CD14-positive monocyte (primary cell): ENCODE data around the gene CAMTA1. TPM values are rescaled to one million over a fixed set of nuclear protein-coding genes. Genes with fewer than 3 reads are reported as not detected.

ENCODE experiments used
- DNase-seq, 3 donors: peaks; one replicate each; pipeline ENCODE4 v3.0.0-alpha.2; 2011 to 2022
- H2AFZ ChIP-seq: 2 replicates; pipeline ENCODE4 v1.6.0; 2012; ENCODE audit warnings: mild to moderate bottlenecking, low read depth, low read length, inconsistent platforms; ENCODE audit not compliant: insufficient read depth, poor library complexity, severe bottlenecking
- H3K27ac ChIP-seq, 2 donors: 1 replicate in 1 of 2; 2 replicates in 1 of 2; pipeline ENCODE4 v1.5.1; 2012 to 2013; ENCODE audit warnings: low read length in 2 of 2, control low read depth in 1 of 2, inconsistent platforms in 1 of 2, low read depth in 1 of 2, mild to moderate bottlenecking in 1 of 2
- H3K27me3 ChIP-seq, 2 donors: one replicate each; pipeline versions ENCODE4 v1.6.0 to v1.6.1; 2011 to 2013; ENCODE audit warnings: low read length in 2 of 2; ENCODE audit not compliant: control insufficient read depth in 2 of 2, insufficient read depth in 2 of 2
- H3K36me3 ChIP-seq, 2 donors: replicated peaks in 1 of 2; 1 replicate in 1 of 2; 2 replicates in 1 of 2; pipeline versions ENCODE4 v1.5.1 to v1.6.1; 2012 to 2013; ENCODE audit warnings: low read length in 2 of 2, control low read depth in 1 of 2, inconsistent platforms in 1 of 2, mild to moderate bottlenecking in 1 of 2; ENCODE audit not compliant: insufficient read depth in 2 of 2, control insufficient read depth in 1 of 2
- H3K4me1 ChIP-seq, 2 donors: 1 replicate in 1 of 2; 2 replicates in 1 of 2; pipeline versions ENCODE4 v1.5.1 to v1.6.1; 2012 to 2013; ENCODE audit warnings: low read length in 2 of 2, control low read depth in 1 of 2, inconsistent platforms in 1 of 2, mild to moderate bottlenecking in 1 of 2, moderate library complexity in 1 of 2; ENCODE audit not compliant: insufficient read depth in 2 of 2, control insufficient read depth in 1 of 2
- H3K4me2 ChIP-seq: replicated peaks from 2 replicates; pipeline ENCODE3; 2012; ENCODE audit warnings: low read length, moderate library complexity, mild to moderate bottlenecking; ENCODE audit not compliant: poor library complexity, severe bottlenecking; ENCODE audit errors: extremely low read depth
- H3K4me3 ChIP-seq, 3 experiments: fragments of 200-600 bp in 1 of 3; sonication (generic) in 1 of 3; replicated peaks in 1 of 3; 1 replicate in 2 of 3; 2 replicates in 1 of 3; pipeline ENCODE4 v1.5.1; 2011 to 2013; ENCODE audit warnings: low read length in 3 of 3, mild to moderate bottlenecking in 3 of 3, control low read depth in 2 of 3, low read depth in 2 of 3, inconsistent platforms in 1 of 3, moderate library complexity in 1 of 3
- H3K79me2 ChIP-seq: 2 replicates; pipeline ENCODE4 v1.6.0; 2012; ENCODE audit warnings: mild to moderate bottlenecking, control low read depth, inconsistent platforms, low read length, moderate library complexity; ENCODE audit not compliant: insufficient read depth
- H3K9ac ChIP-seq: 2 replicates; pipeline ENCODE4 v1.6.0; 2017; ENCODE audit warnings: low read length, mild to moderate bottlenecking; ENCODE audit not compliant: insufficient read depth, poor library complexity, severe bottlenecking
- H3K9me3 ChIP-seq, 2 donors: replicated peaks in 1 of 2; 1 replicate in 1 of 2; 2 replicates in 1 of 2; pipeline versions ENCODE4 v1.5.1 to v1.6.1; 2012 to 2013; ENCODE audit warnings: low read length in 2 of 2, control low read depth in 1 of 2; ENCODE audit not compliant: control insufficient read depth in 1 of 2, insufficient read depth in 1 of 2
- H4K20me1 ChIP-seq: 2 replicates; pipeline ENCODE4 v1.6.0; 2012; ENCODE audit warnings: mild to moderate bottlenecking, low read length, control low read depth, moderate library complexity; ENCODE audit not compliant: insufficient read depth
- H3K27ac Mint-ChIP-seq, 7 donors: one replicate each; pipeline ENCODE4 v1.8.0; 2020; ENCODE audit warnings: mild to moderate bottlenecking in 7 of 7, mixed read lengths in 7 of 7, moderate library complexity in 6 of 7, inconsistent platforms in 2 of 7
- H3K27me3 Mint-ChIP-seq, 3 donors: one replicate each; pipeline ENCODE4 v1.8.0; 2021 to 2022; ENCODE audit warnings: low read depth in 3 of 3, mild to moderate bottlenecking in 3 of 3, mixed read lengths in 3 of 3, moderate library complexity in 3 of 3, inconsistent platforms in 1 of 3
- H3K36me3 Mint-ChIP-seq, 2 donors: one replicate each; pipeline ENCODE4 v1.8.0; 2020; ENCODE audit warnings: mixed read lengths in 2 of 2, inconsistent platforms in 1 of 2, mild to moderate bottlenecking in 1 of 2
- H3K4me1 Mint-ChIP-seq: one replicate; pipeline ENCODE4 v1.8.0; 2020; ENCODE audit warnings: mild to moderate bottlenecking, mixed read lengths
- H3K4me3 Mint-ChIP-seq, 2 donors: one replicate each; pipeline ENCODE4 v1.8.0; 2020; ENCODE audit warnings: mild to moderate bottlenecking in 2 of 2, mixed read lengths in 2 of 2, moderate library complexity in 1 of 2
- H3K9me3 Mint-ChIP-seq, 7 donors: one replicate each; pipeline ENCODE4 v1.8.0; 2020 to 2022; ENCODE audit warnings: mixed read lengths in 7 of 7, mild to moderate bottlenecking in 6 of 7, moderate library complexity in 6 of 7, inconsistent platforms in 2 of 7
- CTCF ChIP-seq: fragments of 200-600 bp; IDR thresholded peaks from one replicate; pipeline ENCODE4 v1.8.0; 2022; ENCODE audit warnings: antibody characterized with exemption, mild to moderate bottlenecking
- WGBS: methylation state at CpG from one replicate; pipeline ENCODE4 v1.1.5; 2013; ENCODE audit warnings: missing lambda C conversion rate; ENCODE audit not compliant: insufficient coverage; 5-methylcytosine and 5-hydroxymethylcytosine counted together
- intact Hi-C, 2 donors: fragments of 100-400 bp; cut with micrococcal nuclease; formaldehyde crosslinking; loops; one replicate each; pipeline versions ENCODE4 v1.15.0 to v1.15.1; 2023
- polyA plus RNA-seq, 3 donors: library from polyadenylated mRNA; depleted of rRNA in 1 of 3; unstranded in 2 of 3; stranded (reverse) in 1 of 3; fragments of 300-500 nt in 2 of 3; fragments of >200 nt in 1 of 3; fragmentation: Illumina TruSeq in 2 of 3; gene quantifications; 1 replicate in 2 of 3; 2 replicates in 1 of 3; pipeline ENCODE4 v1.2.3, GENCODE V29; 2012 to 2021

CAMTA1 gene
- polyA plus RNA-seq, 3 donors, result 52.0 to 89.6 (median 78.3) TPM

GRCh38 chr1:7552402-7552801 is 767.1 kb downstream of the CAMTA1 start:
- Histone ChIP-seq H3K4me2 (no peak overlapping the region), H3K4me1 (no peaks in the 10 kb centered on the region), H3K36me3 (no peaks in the 10 kb centered on the region), H2AFZ (no peak overlapping the region), H3K79me2 (no peaks in the 10 kb centered on the region), H3K27me3 (no peaks in the 10 kb centered on the region), H3K9ac (no peak overlapping the region), H3K4me3 (no peak overlapping the region), H4K20me1 (no peaks in the 10 kb centered on the region), H3K27ac (no peak overlapping the region), H3K9me3 (no peaks in the 10 kb centered on the region)
- H3K4me3 Mint-ChIP-seq, result no peak overlapping the region
- H3K36me3 Mint-ChIP-seq, result no peaks in the 10 kb centered on the region
- H3K27me3 Mint-ChIP-seq, result peaks cover 4 to 15% (median 6%) of the 10 kb centered on the region in 3 donors
- no peak for DNase-seq
- H3K9me3 Mint-ChIP-seq, result peaks cover 0 to 6% (median 4%) of the 10 kb centered on the region in 7 donors
- intact Hi-C loops, result no loop called here
- 86% methylated on average over 7 of the region's 9 CpGs for WGBS
- H3K4me1 Mint-ChIP-seq, result peaks cover 11% of the 10 kb centered on the region
- H3K27ac Mint-ChIP-seq, result no peak overlapping the region
- no peak for TF ChIP-seq CTCF

GRCh38 chr1:7553042-7553690 is 767.9 kb downstream of the CAMTA1 start:
- H3K27me3 Mint-ChIP-seq, result peaks cover 4 to 15% (median 7%) of the 10 kb centered on the region in 3 donors
- Histone ChIP-seq H2AFZ (no peak overlapping the region), H4K20me1 (no peaks in the 10 kb centered on the region), H3K9ac (no peak overlapping the region), H3K27ac (no peak overlapping the region), H3K4me3 (no peak overlapping the region), H3K9me3 (no peaks in the 10 kb centered on the region), H3K27me3 (no peaks in the 10 kb centered on the region), H3K4me1 (no peaks in the 10 kb centered on the region), H3K36me3 (no peaks in the 10 kb centered on the region), H3K79me2 (no peaks in the 10 kb centered on the region), H3K4me2 (no peak overlapping the region)
- H3K9me3 Mint-ChIP-seq, result peaks cover 0 to 6% (median 4%) of the 10 kb centered on the region in 7 donors
- intact Hi-C loops, result no loop called here
- H3K4me3 Mint-ChIP-seq, result no peak overlapping the region
- WGBS, result 89% methylated on average over 3 of the region's 3 CpGs
- no peak overlapping the region for H3K27ac Mint-ChIP-seq
- peaks cover 11% of the 10 kb centered on the region for H3K4me1 Mint-ChIP-seq
- no peak for TF ChIP-seq CTCF
- H3K36me3 Mint-ChIP-seq, result no peaks in the 10 kb centered on the region
- no peak for DNase-seq
